K562 (cell line): ENCODE measurements around the gene C22orf39. TPM values are rescaled to one million over a fixed set of nuclear protein-coding genes. Genes with fewer than 3 reads are reported as not detected.

Source experiments
- ARID3B ChIP-seq: fragments of 250-450 bp; sonication (Bioruptor Pico); IDR thresholded peaks from 2 replicates; pipeline ENCODE4 v1.4.0; 2020; ENCODE audit warnings: borderline replicate concordance
- E2F4 ChIP-seq: sonication (generic); formaldehyde crosslinking; IDR thresholded peaks from 2 replicates; pipeline ENCODE4 v1.8.0; 2022; ENCODE audit warnings: mild to moderate bottlenecking, low read depth, missing genetic modification reagents
- E2F6 ChIP-seq, 2 experiments: IDR thresholded peaks; 2 replicates each; pipeline ENCODE4 v1.6.1; 2011; ENCODE audit warnings: borderline replicate concordance in 1 of 2, control low read depth in 1 of 2, low read depth in 1 of 2, low read length in 1 of 2, mild to moderate bottlenecking in 1 of 2, mixed read lengths in 1 of 2, moderate library complexity in 1 of 2; ENCODE audit not compliant: insufficient read depth in 1 of 2, insufficient read length in 1 of 2, poor library complexity in 1 of 2, severe bottlenecking in 1 of 2; ENCODE audit errors: extremely low read depth in 1 of 2
- ID3 ChIP-seq, 2 experiments: fragments of 250-450 bp in 1 of 2; fragments of 450-650 bp in 1 of 2; sonication (Bioruptor Pico) in 1 of 2; IDR thresholded peaks; 2 replicates each; pipeline versions ENCODE4 v1.6.1 to v1.8.0; 2016 to 2021; ENCODE audit warnings: mild to moderate bottlenecking in 2 of 2, moderate library complexity in 2 of 2, missing compliant biosample characterization in 1 of 2, missing genetic modification characterization in 1 of 2
- POLR2AphosphoS5 ChIP-seq: IDR thresholded peaks from 2 replicates; pipeline ENCODE4 v1.6.1; 2011; ENCODE audit warnings: mild to moderate bottlenecking, low read depth, low read length, moderate library complexity; ENCODE audit not compliant: control insufficient read depth, insufficient read depth
- SETDB1 ChIP-seq: IDR thresholded peaks from one replicate; pipeline ENCODE4 v1.6.1; 2012; ENCODE audit warnings: low read length, control low read depth, inconsistent platforms
- SMAD3 ChIP-seq: fragments of 450-650 bp; formaldehyde crosslinking; conservative IDR thresholded peaks from 2 replicates; pipeline ENCODE4 v1.4.0; 2020; ENCODE audit warnings: mild to moderate bottlenecking
- ZBTB17 ChIP-seq: fragments of 450-650 bp; formaldehyde crosslinking; IDR thresholded peaks from 2 replicates; pipeline ENCODE4 v1.4.0; 2020; ENCODE audit warnings: mild to moderate bottlenecking
- polyA plus RNA-seq, 8 experiments: library from polyadenylated mRNA; depleted of rRNA in 4 of 8; stranded (reverse) in 5 of 8; unstranded in 3 of 8; fragments of >200 nt; fragmentation: Nextera tagmentation in 2 of 8; fragmentation: Illumina TruSeq in 1 of 8; extraction: Ambion mirVana in 2 of 8; extraction: Trizol in 1 of 8; gene quantifications; 2 replicates each; pipeline versions ENCODE4 v1.2.1 to v1.2.3, GENCODE V29; 2011 to 2014; ENCODE audit warnings: inconsistent platforms in 1 of 8, missing spikeins in 1 of 8
- total RNA-seq, 7 experiments: library from RNA; depleted of rRNA in 6 of 7; stranded (reverse); fragments of >200 nt in 6 of 7; fragmentation: Illumina TruSeq in 2 of 7; extraction: Trizol in 2 of 7; gene quantifications; 2 replicates each; pipeline versions ENCODE4 v1.2.1 to v1.2.3, GENCODE V29; 2011 to 2021; ENCODE audit warnings: low replicate concordance in 1 of 7

Gene C22orf39
- total and polyA plus RNA-seq, 9 of the 15 experiments (the other 6 are each of a cell fraction or from before 2014, with no cell fraction given), result 20.4 to 139 (median 66.8) TPM

GRCh38 chr22:19453718-19454117 lies 6.2 kb upstream of the C22orf39 start (continued):
- TF ChIP-seq ARID3B (CRISPR knock-in tag) (0 out of 2 replicates have a peak, but pooled peaks have one; percentile 42), E2F4 (CRISPR knock-in tag) (peak; percentile 80; the same call in 1 of the 2 replicates), SETDB1 (peak; percentile 12), ID3 (CRISPR knock-in tag; IDR thresholded peaks at IDR 0.05) (no peak), ID3 (tag; IDR thresholded peaks at IDR 0.05) (no peak), POLR2AphosphoS5 (0 out of 2 replicates have a peak, but pooled peaks have one; percentile 18), E2F6 (IDR thresholded peaks at IDR 0.05; ENCODE audit: borderline replicate concordance in 1 of 2, extremely low read depth in 1 of 2, insufficient read depth in 1 of 2, insufficient read length in 1 of 2, low read depth in 1 of 2, low read length in 1 of 2, poor library complexity in 1 of 2, severe bottlenecking in 1 of 2) (peak in 1 of 2 experiments; percentile 24), SMAD3 (0 out of 2 replicates have a peak, but pooled peaks have one; percentile 22), ZBTB17 (CRISPR knock-in tag) (0 out of 2 replicates have a peak, but pooled peaks have one; percentile 24)
